Activated CD4-positive, alpha-beta memory T cell treated with anti-CD3 and anti-CD28 coated beads for 36 hours (primary cell): Measurements from ENCODE around the gene OR2T1. TPM values are rescaled to one million over a fixed set of nuclear protein-coding genes. Genes with fewer than 3 reads are reported as not detected.
"Not testable (repeated sequence)": the region's sequence is repeated elsewhere in the genome, so short reads cannot be mapped to it uniquely, and the experiment has no call there.

Source experiments
- CTCF ChIA-PET: fragments of 350-600 bp; sonication (Branson Sonifier 250); formaldehyde crosslinking; loops from one replicate; lab custom pipeline; 2021; ENCODE audit warnings: antibody characterized with exemption, inconsistent platforms; lab: Charles Lee
- POLR2A ChIA-PET: fragments of 350-600 bp; sonication (Branson Sonifier 250); formaldehyde crosslinking; loops from one replicate; lab custom pipeline; 2021; ENCODE audit warnings: antibody characterized with exemption; lab: Charles Lee
- DNase-seq: peaks from one replicate; pipeline ENCODE4 v3.0.0-alpha.2; 2020
- H3K27ac Mint-ChIP-seq: one replicate; pipeline ENCODE4 v1.8.0; 2021; ENCODE audit warnings: mixed read lengths
- H3K27me3 Mint-ChIP-seq: one replicate; pipeline ENCODE4 v1.8.0; 2021; ENCODE audit warnings: mixed read lengths
- H3K36me3 Mint-ChIP-seq: one replicate; pipeline ENCODE4 v1.8.0; 2021; ENCODE audit warnings: mixed read lengths
- H3K4me1 Mint-ChIP-seq: one replicate; pipeline ENCODE4 v1.8.0; 2021; ENCODE audit warnings: low read depth, mixed read lengths
- H3K4me3 Mint-ChIP-seq: one replicate; pipeline ENCODE4 v1.8.0; 2021; ENCODE audit warnings: mild to moderate bottlenecking, mixed read lengths
- H3K9me3 Mint-ChIP-seq: one replicate; pipeline ENCODE4 v1.8.0; 2021; ENCODE audit warnings: mixed read lengths
- intact Hi-C: fragments of 100-400 bp; cut with micrococcal nuclease; formaldehyde crosslinking; loops from one replicate; pipeline ENCODE4 v1.15.1; 2023
- total RNA-seq, 2 experiments: library from RNA; stranded (reverse); gene quantifications; one replicate each; pipeline ENCODE4 v1.2.3, GENCODE V29; 2021

OR2T1 gene
- total RNA-seq, 2 experiments from 2014 or later: not detected

GRCh38 chr1:248439283-248439682 lies 36.4 kb downstream of the OR2T1 start:
- H3K9me3 Mint-ChIP-seq, H3K4me3 Mint-ChIP-seq, H3K27me3 Mint-ChIP-seq, H3K4me1 Mint-ChIP-seq, H3K27ac Mint-ChIP-seq, CTCF ChIA-PET, DNase-seq, H3K36me3 Mint-ChIP-seq, POLR2A ChIA-PET, intact Hi-C loops: not testable (repeated sequence)

- H3K27ac Mint-ChIP-seq, POLR2A ChIA-PET, DNase-seq, H3K9me3 Mint-ChIP-seq, CTCF ChIA-PET, H3K4me1 Mint-ChIP-seq, intact Hi-C loops, H3K27me3 Mint-ChIP-seq, H3K36me3 Mint-ChIP-seq, H3K4me3 Mint-ChIP-seq: not testable (repeated sequence)
Observed at GRCh38 chr1:248442500-248443277, 39.8 kb downstream of the OR2T1 start.

- POLR2A ChIA-PET, CTCF ChIA-PET, H3K27ac Mint-ChIP-seq, intact Hi-C loops, H3K4me3 Mint-ChIP-seq, H3K27me3 Mint-ChIP-seq, H3K36me3 Mint-ChIP-seq, H3K4me1 Mint-ChIP-seq, H3K9me3 Mint-ChIP-seq, DNase-seq: not testable (repeated sequence)
Observed at GRCh38 chr1:248444603-248445002, 41.8 kb downstream of the OR2T1 start.

- CTCF ChIA-PET, intact Hi-C loops, H3K9me3 Mint-ChIP-seq, H3K27me3 Mint-ChIP-seq, POLR2A ChIA-PET, H3K4me1 Mint-ChIP-seq, H3K27ac Mint-ChIP-seq, DNase-seq, H3K36me3 Mint-ChIP-seq, H3K4me3 Mint-ChIP-seq: not testable (repeated sequence)
Observed at GRCh38 chr1:248445399-248445798, 42.6 kb downstream of the OR2T1 start, which contains the start of gene OR2T2. Gene OR2T2 (plus strand): TSS chr1:248445637. CDS start chr1:248452798, 7,161 bp downstream.

GRCh38 chr1:248448409-248449074 lies 45.7 kb downstream of the OR2T1 start:
- H3K36me3 Mint-ChIP-seq, H3K27ac Mint-ChIP-seq, POLR2A ChIA-PET, H3K4me3 Mint-ChIP-seq, H3K4me1 Mint-ChIP-seq, H3K27me3 Mint-ChIP-seq, DNase-seq, intact Hi-C loops, CTCF ChIA-PET, H3K9me3 Mint-ChIP-seq: not testable (repeated sequence)

- H3K36me3 Mint-ChIP-seq, intact Hi-C loops, CTCF ChIA-PET, POLR2A ChIA-PET, H3K27me3 Mint-ChIP-seq, H3K4me3 Mint-ChIP-seq, H3K27ac Mint-ChIP-seq, H3K9me3 Mint-ChIP-seq, DNase-seq, H3K4me1 Mint-ChIP-seq: not testable (repeated sequence)
Observed at GRCh38 chr1:248449821-248450465, 47.1 kb downstream of the OR2T1 start.

GRCh38 chr1:248450466-248451145 lies 47.8 kb downstream of the OR2T1 start:
- DNase-seq, H3K4me3 Mint-ChIP-seq, CTCF ChIA-PET, H3K27me3 Mint-ChIP-seq, H3K9me3 Mint-ChIP-seq, H3K36me3 Mint-ChIP-seq, H3K27ac Mint-ChIP-seq, intact Hi-C loops, POLR2A ChIA-PET, H3K4me1 Mint-ChIP-seq: not testable (repeated sequence)

GRCh38 chr1:248453619-248454018 lies 50.8 kb downstream of the OR2T1 start:
- H3K4me1 Mint-ChIP-seq, H3K27ac Mint-ChIP-seq, H3K9me3 Mint-ChIP-seq, CTCF ChIA-PET, intact Hi-C loops, DNase-seq, H3K4me3 Mint-ChIP-seq, H3K36me3 Mint-ChIP-seq, POLR2A ChIA-PET, H3K27me3 Mint-ChIP-seq: not testable (repeated sequence)

GRCh38 chr1:248455045-248455444 lies 52.2 kb downstream of the OR2T1 start:
- DNase-seq, H3K27me3 Mint-ChIP-seq, POLR2A ChIA-PET, H3K27ac Mint-ChIP-seq, H3K9me3 Mint-ChIP-seq, H3K36me3 Mint-ChIP-seq, H3K4me3 Mint-ChIP-seq, H3K4me1 Mint-ChIP-seq, intact Hi-C loops, CTCF ChIA-PET: not testable (repeated sequence)

- H3K36me3 Mint-ChIP-seq, H3K27ac Mint-ChIP-seq, intact Hi-C loops, DNase-seq, POLR2A ChIA-PET, H3K9me3 Mint-ChIP-seq, H3K27me3 Mint-ChIP-seq, CTCF ChIA-PET, H3K4me1 Mint-ChIP-seq, H3K4me3 Mint-ChIP-seq: not testable (repeated sequence)
Observed at GRCh38 chr1:248456635-248457034, 53.8 kb downstream of the OR2T1 start.
